Ovary (tissue), 9 donors: ENCODE results near the gene ZCCHC2. TPM values are rescaled to one million over a fixed set of nuclear protein-coding genes. Genes with fewer than 3 reads are reported as not detected.

Source experiments
- DNase-seq, 5 donors: peaks; one replicate each; pipeline ENCODE4 v3.0.0-alpha.2; 2019 to 2020
- H3K27ac ChIP-seq, 2 donors: fragments of 200-600 bp; one replicate each; pipeline versions ENCODE4 v1.5.1 to v1.8.0; 2019 to 2022
- H3K27me3 ChIP-seq: fragments of 200-600 bp; one replicate; pipeline ENCODE4 v1.8.0; 2022
- H3K36me3 ChIP-seq: fragments of 200-600 bp; sonication (generic); one replicate; pipeline ENCODE4 v1.5.1; 2019
- H3K4me1 ChIP-seq: one replicate; pipeline ENCODE4 v1.8.1; 2013; ENCODE audit warnings: mild to moderate bottlenecking, moderate library complexity; ENCODE audit not compliant: insufficient read depth
- H3K4me3 ChIP-seq: fragments of 200-600 bp; sonication (generic); one replicate; pipeline ENCODE4 v1.5.1; 2017
- H3K9me3 ChIP-seq, 2 donors: fragments of 200-600 bp in 1 of 2; sonication (generic) in 1 of 2; one replicate each; pipeline versions ENCODE4 v1.5.1 to v1.8.1; 2013 to 2019; ENCODE audit warnings: mild to moderate bottlenecking in 1 of 2, moderate library complexity in 1 of 2
- EP300 ChIP-seq: sonication (generic); formaldehyde crosslinking; IDR thresholded peaks from one replicate; pipeline ENCODE4 v1.6.1; 2017; ENCODE audit warnings: antibody characterized with exemption
- POLR2A ChIP-seq: fragments of 450-650 bp; IDR thresholded peaks from one replicate; pipeline ENCODE4 v1.6.1; 2017; ENCODE audit warnings: antibody characterized with exemption, mild to moderate bottlenecking, moderate library complexity
- WGBS, 3 donors: extraction: QIAGEN DNeasy Blood & Tissue Kit in 1 of 3; methylation state at CpG; one replicate each; pipeline versions ENCODE4 v1.1.5 to v1.1.7; 2013 to 2017; 5-methylcytosine and 5-hydroxymethylcytosine counted together
- intact Hi-C, 4 donors: fragments of 100-400 bp; cut with DNase I; formaldehyde crosslinking; loops; one replicate each; pipeline versions ENCODE4 v1.11.0 to v1.15.1; 2022 to 2023
- polyA plus RNA-seq, 2 donors: library from polyadenylated mRNA; stranded (reverse); fragments of 200-250 nt in 1 of 2; fragments of 350-450 nt in 1 of 2; fragmentation: Illumina TruSeq in 1 of 2; extraction: RNeasy Lipid Tissue Mini Kit (QIAGEN cat#74804) in 1 of 2; gene quantifications; one replicate each; pipeline ENCODE4 v1.2.3, GENCODE V29; 2013 to 2014
- total RNA-seq, 7 donors: library from RNA; depleted of rRNA in 2 of 7; stranded (reverse); fragments of >200 nt in 2 of 7; fragmentation: NEBNext Ultra II Directional in 3 of 7; extraction: Animal tissue kit (Norgen Biotek cat#: 25700) in 3 of 7; gene quantifications; one replicate each; pipeline versions ENCODE4 v1.1.0 to v1.2.4, GENCODE V29; 2016 to 2023
- TF ChIP-seq, protein P1 (sequence below), 3 donors: fragments of 450-650 bp in 2 of 3; fragments of 200-600 bp in 1 of 3; IDR thresholded peaks; one replicate each; pipeline versions ENCODE4 v1.5.1 to v1.8.0; 2016 to 2022; ENCODE audit warnings: antibody characterized with exemption in 3 of 3, mild to moderate bottlenecking in 1 of 3
- donor health status: DM: no; HTN: no; CAD: no; lungs with moderate emphysema.
- donor health status: DM: no; HTN: no; CAD: no.
- donor health status: Bipolar disorder and iron deficiency.
- donor health status: DM: yes; HTN: yes; CAD: no.
- donor health status: DM: no; HTN: no; CAD: no.
- donor health status: DM: yes; HTN: yes; CAD: no.

The ZCCHC2 gene
- total and polyA plus RNA-seq, 9 donors: 7.7 to 24.5 (median 21.9) TPM

DNA sequence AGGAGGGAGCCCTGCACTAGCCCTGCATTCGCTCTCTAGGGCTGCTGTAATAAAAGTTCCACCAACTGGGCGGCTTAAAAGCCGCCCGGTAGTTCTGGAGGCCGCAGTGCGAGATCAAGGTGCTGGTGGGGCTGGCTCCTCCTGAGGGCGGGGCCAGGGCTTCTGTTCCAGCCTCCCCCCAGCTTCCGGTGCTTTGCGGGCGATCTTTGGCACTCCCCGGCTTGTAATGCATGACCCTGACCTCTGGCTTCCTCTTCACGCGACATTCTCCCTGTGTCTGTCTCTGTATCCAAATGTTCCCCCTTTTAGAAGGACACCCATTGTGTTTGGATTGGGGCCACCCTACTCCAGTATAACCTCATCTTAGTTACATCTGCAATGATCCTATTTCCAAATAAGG lies 84.5 kb downstream of the ZCCHC2 start:
- Histone ChIP-seq H3K4me1 (peaks cover 6% of the 10 kb centered on the region), H3K36me3 (no peaks in the 10 kb centered on the region), H3K9me3 (no peaks in the 10 kb centered on the region), H3K27me3 (no peaks in the 10 kb centered on the region), H3K4me3 (no peak overlapping the region), H3K27ac (no peak overlapping the region)
- no peak for DNase-seq
- WGBS, 3 donors: 92 to 96% (median 94%) methylated on average over 13 of the region's 13 CpGs
- TF ChIP-seq POLR2A (no peak), EP300 (no peak)
- TF ChIP-seq, protein P1, sequence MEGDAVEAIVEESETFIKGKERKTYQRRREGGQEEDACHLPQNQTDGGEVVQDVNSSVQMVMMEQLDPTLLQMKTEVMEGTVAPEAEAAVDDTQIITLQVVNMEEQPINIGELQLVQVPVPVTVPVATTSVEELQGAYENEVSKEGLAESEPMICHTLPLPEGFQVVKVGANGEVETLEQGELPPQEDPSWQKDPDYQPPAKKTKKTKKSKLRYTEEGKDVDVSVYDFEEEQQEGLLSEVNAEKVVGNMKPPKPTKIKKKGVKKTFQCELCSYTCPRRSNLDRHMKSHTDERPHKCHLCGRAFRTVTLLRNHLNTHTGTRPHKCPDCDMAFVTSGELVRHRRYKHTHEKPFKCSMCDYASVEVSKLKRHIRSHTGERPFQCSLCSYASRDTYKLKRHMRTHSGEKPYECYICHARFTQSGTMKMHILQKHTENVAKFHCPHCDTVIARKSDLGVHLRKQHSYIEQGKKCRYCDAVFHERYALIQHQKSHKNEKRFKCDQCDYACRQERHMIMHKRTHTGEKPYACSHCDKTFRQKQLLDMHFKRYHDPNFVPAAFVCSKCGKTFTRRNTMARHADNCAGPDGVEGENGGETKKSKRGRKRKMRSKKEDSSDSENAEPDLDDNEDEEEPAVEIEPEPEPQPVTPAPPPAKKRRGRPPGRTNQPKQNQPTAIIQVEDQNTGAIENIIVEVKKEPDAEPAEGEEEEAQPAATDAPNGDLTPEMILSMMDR (IDR thresholded peaks at IDR 0.05): no peak
- intact Hi-C loops: no loop called here

DNA sequence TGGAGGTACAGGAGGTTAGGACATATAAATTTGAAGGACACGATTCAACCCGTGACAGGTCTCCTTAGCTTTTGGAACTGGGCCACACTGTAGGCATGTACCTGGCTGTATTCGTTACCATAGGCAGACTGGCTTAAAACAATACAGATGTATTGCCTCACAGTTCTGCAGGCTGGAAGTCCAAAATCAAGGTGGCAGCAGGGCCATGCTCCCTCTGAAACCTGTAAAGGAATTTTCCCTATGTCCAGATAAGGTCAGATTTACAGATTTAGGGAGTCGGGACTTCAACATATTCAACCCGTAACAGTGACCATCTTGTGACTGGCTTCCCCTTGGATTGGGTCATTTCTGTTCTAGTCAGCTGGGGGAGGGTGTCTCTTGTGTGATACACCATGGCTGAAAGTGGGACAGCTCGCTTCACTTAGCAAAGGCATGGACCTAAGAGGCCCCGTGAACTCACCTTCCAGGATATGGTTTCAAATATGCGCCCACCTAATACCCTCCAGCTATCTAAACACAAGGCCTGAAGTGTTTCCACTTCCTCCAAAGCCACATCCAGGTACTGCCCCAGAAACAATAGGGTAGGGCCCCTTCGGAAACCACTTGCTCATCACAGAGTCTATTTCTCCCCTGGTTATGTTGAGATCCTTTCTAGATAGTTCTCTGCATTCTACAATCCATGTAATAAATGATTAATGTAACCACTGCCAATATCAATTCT lies 85.0 kb downstream of the ZCCHC2 start:
- WGBS, 3 donors: 93 to 97% (median 95%) methylated on average over 9 of the region's 9 CpGs

DNA sequence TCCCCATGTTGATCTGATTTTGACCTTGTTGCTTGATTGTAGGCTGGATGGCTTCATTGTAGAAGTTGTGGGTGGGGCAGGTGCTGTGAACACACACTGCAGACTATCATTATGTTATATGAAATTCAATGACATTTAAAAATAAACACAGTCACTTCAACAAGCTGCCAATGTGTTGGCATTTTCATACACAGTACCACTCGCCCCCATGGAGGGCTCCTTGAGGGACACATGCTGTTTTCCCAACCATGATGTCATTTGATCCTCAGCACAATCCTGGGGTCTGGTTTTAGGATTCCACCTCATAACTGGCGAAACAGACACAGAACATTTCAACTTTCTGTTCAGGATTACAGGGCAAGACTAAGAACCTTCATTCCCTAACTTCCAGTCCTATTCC lies 86.9 kb downstream of the ZCCHC2 start:
- WGBS, 3 donors: 74 to 89% (median 86%) methylated on average over 2 of the region's 2 CpGs
- no peak overlapping the region for H3K4me3 ChIP-seq
- DNase-seq: no peak
- no peaks in the 10 kb centered on the region for H3K27me3 ChIP-seq
- intact Hi-C loops: no loop called here
- peaks cover 6% of the 10 kb centered on the region for H3K4me1 ChIP-seq
- no peaks in the 10 kb centered on the region for H3K36me3 ChIP-seq
- no peak overlapping the region for H3K27ac ChIP-seq
- no peaks in the 10 kb centered on the region for H3K9me3 ChIP-seq
- TF ChIP-seq, protein P1 (IDR thresholded peaks at IDR 0.05): no peak
- TF ChIP-seq EP300 (no peak), POLR2A (no peak)

More for the DNA sequence above, 85.0 kb downstream of the ZCCHC2 start:
- intact Hi-C loops: no loop called here
- H3K9me3 ChIP-seq: no peaks in the 10 kb centered on the region
- H3K27me3 ChIP-seq: no peaks in the 10 kb centered on the region
- peaks cover 6% of the 10 kb centered on the region for H3K4me1 ChIP-seq
- H3K36me3 ChIP-seq: no peaks in the 10 kb centered on the region
- no peak overlapping the region for H3K27ac ChIP-seq
- TF ChIP-seq EP300: no peak
- TF ChIP-seq POLR2A: no peak
- TF ChIP-seq, protein P1 (IDR thresholded peaks at IDR 0.05): no peak
- no peak for DNase-seq
- H3K4me3 ChIP-seq: no peak overlapping the region

DNA sequence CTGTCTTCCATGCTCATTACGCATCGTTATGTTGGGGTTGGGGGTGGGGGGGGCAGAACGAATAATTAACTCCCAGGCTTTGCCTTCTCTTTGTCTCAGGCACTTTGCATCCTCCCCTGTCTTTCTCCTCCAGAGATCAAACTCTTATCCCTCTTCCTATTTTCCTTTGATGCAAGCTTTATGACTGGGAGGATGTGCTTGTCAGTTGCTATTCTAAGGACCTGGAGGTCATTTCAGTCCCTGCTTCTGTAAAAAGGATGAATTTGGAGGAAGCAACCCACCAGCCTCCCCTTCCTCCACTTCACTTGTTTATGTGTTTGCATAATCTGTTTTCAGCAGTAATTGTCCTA lies 87.5 kb downstream of the ZCCHC2 start:
- TF ChIP-seq, protein P1 (IDR thresholded peaks at IDR 0.05): no peak
- TF ChIP-seq POLR2A (no peak), EP300 (no peak)
- Histone ChIP-seq H3K4me1 (peaks cover 6% of the 10 kb centered on the region), H3K27ac (no peak overlapping the region), H3K4me3 (no peak overlapping the region), H3K36me3 (no peaks in the 10 kb centered on the region), H3K27me3 (no peaks in the 10 kb centered on the region), H3K9me3 (no peaks in the 10 kb centered on the region)
- intact Hi-C loops: no loop called here
- DNase-seq: no peak
- 32 to 34% (median 32%) methylated on average over 3 of the region's 3 CpGs for WGBS, 3 donors
